A673 (cell line): ENCODE measurements around the gene GAB1.

Source experiments
- EZH2 ChIP-seq: fragments of 200-600 bp; sonication (generic); IDR thresholded peaks from 2 replicates; pipeline ENCODE4 v1.6.1; 2017; ENCODE audit warnings: borderline replicate concordance, low read depth, mild to moderate bottlenecking, mixed read lengths, antibody characterized with exemption, low read length; ENCODE audit not compliant: poor library complexity, severe bottlenecking
- TF ChIP-seq, protein P1 (sequence below): fragments of 300-800, 200-600 bp; sonication (generic); conservative IDR thresholded peaks from 2 replicates; pipeline ENCODE4 v1.5.1; 2017; ENCODE audit warnings: low read depth, mild to moderate bottlenecking, antibody characterized with exemption, low read length, moderate library complexity, mixed read lengths

DNA sequence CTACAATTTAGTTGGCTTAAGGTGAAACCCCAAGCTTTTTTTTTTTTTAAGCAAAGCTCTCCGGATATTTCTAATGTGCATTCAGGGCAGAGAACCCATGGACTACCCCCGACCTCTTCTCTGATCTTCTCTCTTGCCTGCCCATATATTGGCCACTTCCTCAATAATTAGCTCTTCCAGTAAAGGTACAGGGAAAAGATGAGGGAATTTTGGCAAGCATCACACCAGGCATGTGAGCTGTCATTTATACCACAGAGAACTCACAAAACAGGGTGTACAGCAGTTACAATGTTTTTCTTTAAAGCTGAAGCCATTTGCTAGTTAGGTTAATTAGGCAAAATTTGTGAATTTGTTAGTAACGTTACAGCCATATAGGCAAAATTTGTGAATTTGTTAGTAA lies 73.3 kb downstream of the GAB1 start:
- TF ChIP-seq, protein P1, sequence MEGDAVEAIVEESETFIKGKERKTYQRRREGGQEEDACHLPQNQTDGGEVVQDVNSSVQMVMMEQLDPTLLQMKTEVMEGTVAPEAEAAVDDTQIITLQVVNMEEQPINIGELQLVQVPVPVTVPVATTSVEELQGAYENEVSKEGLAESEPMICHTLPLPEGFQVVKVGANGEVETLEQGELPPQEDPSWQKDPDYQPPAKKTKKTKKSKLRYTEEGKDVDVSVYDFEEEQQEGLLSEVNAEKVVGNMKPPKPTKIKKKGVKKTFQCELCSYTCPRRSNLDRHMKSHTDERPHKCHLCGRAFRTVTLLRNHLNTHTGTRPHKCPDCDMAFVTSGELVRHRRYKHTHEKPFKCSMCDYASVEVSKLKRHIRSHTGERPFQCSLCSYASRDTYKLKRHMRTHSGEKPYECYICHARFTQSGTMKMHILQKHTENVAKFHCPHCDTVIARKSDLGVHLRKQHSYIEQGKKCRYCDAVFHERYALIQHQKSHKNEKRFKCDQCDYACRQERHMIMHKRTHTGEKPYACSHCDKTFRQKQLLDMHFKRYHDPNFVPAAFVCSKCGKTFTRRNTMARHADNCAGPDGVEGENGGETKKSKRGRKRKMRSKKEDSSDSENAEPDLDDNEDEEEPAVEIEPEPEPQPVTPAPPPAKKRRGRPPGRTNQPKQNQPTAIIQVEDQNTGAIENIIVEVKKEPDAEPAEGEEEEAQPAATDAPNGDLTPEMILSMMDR = no peak
- TF ChIP-seq EZH2 = no peak
